ENCODE results near the gene FOXM1. TPM values are rescaled to one million over a fixed set of nuclear protein-coding genes. Genes with fewer than 3 reads are reported as not detected.

FOXM1 gene, protein sequence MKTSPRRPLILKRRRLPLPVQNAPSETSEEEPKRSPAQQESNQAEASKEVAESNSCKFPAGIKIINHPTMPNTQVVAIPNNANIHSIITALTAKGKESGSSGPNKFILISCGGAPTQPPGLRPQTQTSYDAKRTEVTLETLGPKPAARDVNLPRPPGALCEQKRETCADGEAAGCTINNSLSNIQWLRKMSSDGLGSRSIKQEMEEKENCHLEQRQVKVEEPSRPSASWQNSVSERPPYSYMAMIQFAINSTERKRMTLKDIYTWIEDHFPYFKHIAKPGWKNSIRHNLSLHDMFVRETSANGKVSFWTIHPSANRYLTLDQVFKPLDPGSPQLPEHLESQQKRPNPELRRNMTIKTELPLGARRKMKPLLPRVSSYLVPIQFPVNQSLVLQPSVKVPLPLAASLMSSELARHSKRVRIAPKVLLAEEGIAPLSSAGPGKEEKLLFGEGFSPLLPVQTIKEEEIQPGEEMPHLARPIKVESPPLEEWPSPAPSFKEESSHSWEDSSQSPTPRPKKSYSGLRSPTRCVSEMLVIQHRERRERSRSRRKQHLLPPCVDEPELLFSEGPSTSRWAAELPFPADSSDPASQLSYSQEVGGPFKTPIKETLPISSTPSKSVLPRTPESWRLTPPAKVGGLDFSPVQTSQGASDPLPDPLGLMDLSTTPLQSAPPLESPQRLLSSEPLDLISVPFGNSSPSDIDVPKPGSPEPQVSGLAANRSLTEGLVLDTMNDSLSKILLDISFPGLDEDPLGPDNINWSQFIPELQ
- total RNA-seq: 3.5 and 8.9 TPM in 2 replicates

DNA sequence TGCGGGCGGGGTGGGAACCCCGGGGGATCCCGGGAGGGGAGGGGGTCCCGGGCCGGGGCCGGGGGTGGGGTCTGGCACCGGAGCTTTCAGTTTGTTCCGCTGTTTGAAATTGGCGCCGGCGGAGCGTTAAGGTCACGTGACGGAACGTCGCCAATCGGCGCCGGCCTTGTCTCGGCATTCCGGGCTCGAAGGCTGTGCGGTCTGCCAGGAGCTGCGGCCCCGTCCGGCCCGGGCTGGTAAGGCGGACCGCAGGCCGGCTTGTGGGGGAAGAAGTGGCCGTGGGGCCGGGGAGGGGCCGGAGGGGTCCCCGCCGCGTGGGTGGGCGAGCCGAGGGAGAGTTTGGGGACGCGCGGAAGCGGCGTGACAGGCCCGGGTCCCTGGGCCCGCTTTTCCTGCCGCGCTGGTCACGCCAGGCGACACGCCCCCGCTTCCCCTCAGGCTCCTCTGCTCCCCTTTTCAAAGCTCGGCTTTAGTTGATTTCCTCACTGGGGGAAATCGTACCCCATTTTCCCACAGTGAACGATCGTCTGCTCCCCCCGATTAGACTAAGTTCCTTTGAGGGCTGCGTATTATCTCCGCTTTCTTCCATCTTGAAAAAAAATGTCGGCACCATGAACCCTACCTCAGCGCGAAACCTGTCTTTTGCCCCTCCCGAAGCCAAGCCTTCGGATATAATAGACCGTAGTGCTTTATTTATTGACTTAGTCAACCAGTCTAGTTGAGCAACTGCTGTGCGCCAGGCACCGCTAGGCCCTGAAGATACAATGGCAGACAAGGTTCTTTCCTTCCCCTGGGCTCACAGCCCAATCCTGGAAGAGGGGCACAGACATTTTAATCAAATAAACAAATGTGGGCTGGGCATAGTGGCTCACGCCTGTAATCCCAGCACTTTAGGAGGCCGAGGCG is at the start of gene FOXM1, which contains the start of gene RHNO1:
FOXM1 (minus strand) TSS at position 128 of the 906 bp plus-strand sequence. CDS start 2,696 bp downstream, outside the sequence.
RHNO1 (plus strand) TSS at position 177 of the 906 bp plus-strand sequence. CDS start 8,144 bp downstream, outside the sequence.

DNA sequence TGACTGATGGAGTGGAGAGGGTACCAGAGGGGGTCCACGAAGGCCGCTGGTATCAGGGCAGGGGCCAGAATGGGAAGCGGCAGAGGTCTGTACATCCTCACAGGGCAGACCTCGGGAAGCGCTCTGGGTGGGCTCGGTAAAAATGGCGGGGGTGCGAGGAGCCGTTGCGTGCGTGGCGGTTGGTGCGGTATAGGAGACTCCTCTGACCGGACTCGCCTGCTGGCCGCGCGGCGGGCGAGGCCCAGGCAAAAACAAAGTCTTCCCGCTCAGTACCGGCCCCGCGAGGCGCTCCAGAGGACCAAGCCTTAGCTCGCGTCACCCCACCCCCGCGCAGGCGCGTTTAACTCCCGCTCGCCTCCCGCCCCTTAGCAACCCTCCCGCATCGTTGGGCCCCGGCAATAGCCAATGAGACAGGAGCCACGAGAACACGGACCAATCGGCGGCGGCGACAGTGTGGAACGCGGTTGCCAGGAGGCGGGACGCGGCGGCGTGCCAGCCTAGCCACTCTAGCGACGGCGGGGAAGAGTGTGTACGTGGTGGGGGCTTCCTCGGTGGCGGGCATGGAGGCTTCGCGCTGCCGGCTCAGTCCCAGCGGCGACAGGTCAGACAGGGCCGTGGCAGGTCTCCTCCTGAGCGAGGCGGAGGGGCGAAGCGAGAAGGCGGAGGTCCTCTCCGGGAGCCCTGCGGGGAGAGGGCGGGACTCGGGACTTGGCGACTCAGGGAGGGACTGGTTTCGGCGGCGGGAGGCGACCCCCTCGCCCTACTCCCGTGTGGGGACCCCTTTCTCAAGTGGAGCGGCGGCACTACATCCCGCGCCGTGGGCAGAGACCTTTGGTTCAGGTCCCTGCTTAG is 13.6 kb upstream of the FOXM1 start, which contains the start of gene TULP3:
TULP3 (plus strand) TSS at position 504 of the 852 bp plus-strand sequence; CDS start at position 561, 57 bp downstream.

DNA sequence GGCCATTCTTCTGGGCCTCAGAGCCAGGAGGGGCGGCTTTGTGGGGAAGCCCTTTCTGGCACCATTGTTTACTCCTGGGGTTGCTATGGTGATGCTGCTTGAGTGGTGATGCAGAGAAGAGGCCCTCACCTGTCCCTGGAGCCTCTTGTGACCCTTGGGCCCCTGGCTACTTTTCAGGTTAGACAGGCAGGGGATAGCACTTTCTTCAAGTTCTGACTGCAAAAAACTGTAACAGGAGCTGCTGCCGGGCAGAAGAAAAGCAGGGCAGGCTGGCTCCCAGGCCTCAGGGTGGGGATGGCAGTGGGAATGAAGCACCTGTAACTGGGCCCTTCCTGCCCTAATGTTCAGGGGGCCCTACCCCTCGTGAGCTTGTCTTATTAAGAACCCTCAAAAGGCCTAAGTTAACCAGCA is 19.9 kb downstream of the FOXM1 start, which contains the start of gene TEX52:
TEX52 (minus strand) TSS at position 19 of the 411 bp plus-strand sequence; CDS start at position 6, 13 bp downstream.

DNA sequence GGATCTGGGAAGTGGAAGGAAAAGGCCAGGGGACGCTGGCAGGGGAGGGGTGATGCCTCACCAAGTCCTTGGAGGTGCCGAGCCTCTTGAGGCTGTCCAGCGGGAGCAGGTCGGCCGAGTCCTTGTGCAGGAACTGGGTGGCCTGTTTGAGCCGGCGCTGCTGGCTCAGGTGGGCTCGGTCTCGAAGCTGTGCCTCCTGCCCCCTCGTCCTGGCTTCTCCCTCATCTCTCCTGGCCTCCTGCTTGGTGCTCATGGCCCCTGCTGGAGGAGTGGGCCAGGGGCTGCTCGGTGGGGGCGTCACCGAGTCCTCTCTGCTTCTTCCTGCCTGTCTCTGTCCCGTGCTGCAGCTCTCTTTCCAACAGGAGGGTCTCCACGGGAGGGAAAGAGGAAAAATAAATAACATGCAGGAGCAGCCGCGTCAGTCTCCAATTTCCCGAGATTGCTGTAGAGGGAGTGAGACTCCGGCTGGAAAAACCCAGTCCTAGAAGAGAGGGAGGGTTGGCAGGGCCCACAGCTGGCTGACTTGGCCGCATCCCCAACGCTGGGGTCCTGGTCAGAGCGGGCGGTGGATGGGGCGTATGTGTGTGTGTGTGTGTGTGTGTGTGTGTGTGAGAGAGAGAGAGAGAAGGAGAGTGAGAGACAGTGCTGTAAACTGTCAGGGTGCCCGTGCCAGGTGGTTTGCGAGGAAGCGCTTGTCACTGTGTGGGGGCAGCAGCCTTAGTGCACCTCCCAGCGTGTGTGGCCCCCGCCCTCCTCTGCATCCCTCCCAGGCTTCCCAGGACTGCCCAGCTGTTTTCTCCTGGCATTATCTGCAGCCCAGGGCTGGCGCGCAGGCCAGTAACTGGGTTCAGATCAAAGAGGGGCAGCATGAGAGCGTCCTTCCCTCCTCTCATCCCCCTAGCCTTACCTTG is 42.1 kb downstream of the FOXM1 start, which contains the start of gene NRIP2:
NRIP2 (minus strand) TSS at position 455 of the 911 bp plus-strand sequence; CDS start at position 403, 52 bp downstream.

DNA sequence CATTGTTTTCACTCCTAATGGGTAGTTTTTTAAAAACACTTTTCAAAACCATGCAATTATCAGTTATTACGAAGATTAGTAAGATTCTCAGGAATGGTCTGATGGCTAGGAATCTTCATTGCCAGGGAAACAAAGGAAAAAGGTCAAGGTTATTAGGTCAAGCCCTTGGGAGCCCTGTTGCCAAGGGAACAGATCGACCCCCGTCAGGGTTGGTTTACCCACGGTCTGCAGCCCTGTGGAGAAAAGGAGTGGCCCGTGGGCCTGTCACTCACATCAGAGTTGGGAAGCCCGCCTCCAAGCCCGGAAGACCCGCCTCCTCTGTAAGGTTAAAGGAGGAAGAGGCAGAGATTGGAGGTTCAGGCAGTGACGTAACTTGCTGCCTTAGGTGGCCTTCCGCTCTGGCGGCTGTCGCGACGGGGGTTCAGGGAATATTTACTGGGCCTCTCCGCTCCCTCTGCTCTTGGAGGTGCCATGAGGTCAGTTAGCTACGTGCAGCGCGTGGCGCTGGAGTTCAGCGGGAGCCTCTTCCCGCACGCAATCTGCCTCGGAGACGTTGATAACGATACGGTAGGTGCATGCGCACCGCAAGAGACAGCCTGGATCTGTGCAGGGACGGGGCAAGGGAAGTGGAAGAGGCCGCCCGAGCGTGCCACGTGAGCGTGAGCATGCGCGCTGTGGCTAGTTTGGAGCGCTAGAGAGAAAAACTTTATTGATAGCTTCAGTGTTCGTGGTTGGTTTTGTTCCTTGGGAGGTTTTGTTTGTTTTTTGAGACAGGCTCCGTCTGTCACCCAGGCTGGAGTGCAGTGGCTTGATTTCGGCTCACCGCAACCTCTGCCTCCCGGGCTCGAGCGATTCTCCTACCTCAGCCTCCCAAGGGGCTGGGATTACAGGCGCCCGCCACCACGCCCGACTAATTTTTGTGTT is 64.4 kb downstream of the FOXM1 start, which contains the start of gene ITFG2:
ITFG2 (plus strand) TSS at position 379 of the 924 bp plus-strand sequence; CDS start at position 472, 93 bp downstream.

Other genes with a start within 250 kb of the FOXM1 start
- 24.3 and 42.3 TPM in 2 replicates for gene FKBP4, start 82.2 kb downstream of the FOXM1 start, total RNA-seq
- gene ITFG2, start 64.5 kb downstream of the FOXM1 start, total RNA-seq: 20.3 and 28.7 TPM in 2 replicates
- not detected in 2 replicates for gene NRIP2, start 42.1 kb downstream of the FOXM1 start, total RNA-seq
- not detected in 2 replicates for gene TEX52, start 20.1 kb downstream of the FOXM1 start, total RNA-seq
- gene RHNO1, start within 50 bp of the FOXM1 start, total RNA-seq: 16.9 and 19.8 TPM in 2 replicates
- 24.5 and 28.3 TPM in 2 replicates for gene TULP3, start 13.7 kb upstream of the FOXM1 start, total RNA-seq
- 4.7 and 16.2 TPM in 2 replicates for gene TEAD4, start 82.2 kb upstream of the FOXM1 start, total RNA-seq
- gene TSPAN9, start 200.2 kb upstream of the FOXM1 start, total RNA-seq: 8.6 and 13.0 TPM in 2 replicates